Common myeloid progenitor, CD34-positive (primary cell): ENCODE data around the gene CACNA1A.
"Not testable (repeated sequence)": the region's sequence is repeated elsewhere in the genome, so short reads cannot be mapped to it uniquely, and the experiment has no call there.

Source experiments
- CTCF ChIA-PET: fragments of 350-600 bp; sonication (Branson Sonifier 250); formaldehyde crosslinking; loops from one replicate; lab custom pipeline; 2021; ENCODE audit warnings: antibody characterized with exemption; lab: Charles Lee
- POLR2A ChIA-PET: fragments of 350-600 bp; sonication (Branson Sonifier 250); formaldehyde crosslinking; loops from one replicate; lab custom pipeline; 2021; ENCODE audit warnings: antibody characterized with exemption; lab: Charles Lee
- DNase-seq, 3 donors: peaks; one replicate each; pipeline versions ENCODE4 v3.0.0 to v3.0.0-alpha.2; 2013
- H3K27ac ChIP-seq, 2 experiments: 1 replicate in 1 of 2; 2 replicates in 1 of 2; pipeline ENCODE4 v1.7.0; 2013; ENCODE audit warnings: inconsistent platforms in 2 of 2, low read length in 2 of 2, mild to moderate bottlenecking in 2 of 2, low read depth in 1 of 2, moderate library complexity in 1 of 2; ENCODE audit not compliant: severe bottlenecking in 2 of 2, insufficient read depth in 1 of 2, poor library complexity in 1 of 2
- H3K27me3 ChIP-seq, 5 experiments: replicated peaks in 2 of 5; 1 replicate in 3 of 5; 2 replicates in 2 of 5; pipeline versions ENCODE4 v1.6.1 to v1.7.0; 2013; ENCODE audit warnings: low read length in 4 of 5, mild to moderate bottlenecking in 2 of 5, moderate library complexity in 2 of 5, inconsistent platforms in 1 of 5; ENCODE audit not compliant: insufficient read depth in 5 of 5, control insufficient read depth in 4 of 5
- H3K36me3 ChIP-seq, 4 experiments: 1 replicate in 2 of 4; 2 replicates in 2 of 4; pipeline versions ENCODE4 v1.6.1 to v1.7.0; 2013; ENCODE audit warnings: low read length in 3 of 4, control low read depth in 1 of 4, mild to moderate bottlenecking in 1 of 4; ENCODE audit not compliant: control insufficient read depth in 4 of 4, insufficient read depth in 4 of 4
- H3K4me1 ChIP-seq, 4 experiments: 1 replicate in 3 of 4; 2 replicates in 1 of 4; pipeline versions ENCODE4 v1.6.1 to v1.7.1; 2013; ENCODE audit warnings: low read length in 3 of 4, mild to moderate bottlenecking in 3 of 4, control low read depth in 1 of 4, inconsistent platforms in 1 of 4, moderate library complexity in 1 of 4; ENCODE audit not compliant: control insufficient read depth in 4 of 4, insufficient read depth in 4 of 4; ENCODE audit errors: control extremely low read depth in 1 of 4
- H3K4me3 ChIP-seq, 7 experiments: 1 replicate in 4 of 7; 2 replicates in 3 of 7; pipeline versions ENCODE4 v1.5.1 to v1.7.0; 2013; ENCODE audit warnings: mild to moderate bottlenecking in 7 of 7, low read length in 6 of 7, moderate library complexity in 6 of 7, inconsistent platforms in 2 of 7, low read depth in 2 of 7, control low read depth in 1 of 7; ENCODE audit not compliant: insufficient read depth in 4 of 7, control insufficient read depth in 1 of 7; ENCODE audit errors: extremely low read depth in 1 of 7
- H3K9me3 ChIP-seq, 5 experiments: 1 replicate in 4 of 5; 2 replicates in 1 of 5; pipeline versions ENCODE4 v1.6.1 to v1.7.1; 2013; ENCODE audit warnings: low read length in 4 of 5, mild to moderate bottlenecking in 2 of 5, inconsistent platforms in 1 of 5, low read depth in 1 of 5, moderate library complexity in 1 of 5; ENCODE audit not compliant: control insufficient read depth in 4 of 5, insufficient read depth in 2 of 5; ENCODE audit errors: control extremely low read depth in 1 of 5
- WGBS: methylation state at CpG from one replicate; pipeline ENCODE4 v1.1.5; 2013; ENCODE audit not compliant: insufficient coverage; 5-methylcytosine and 5-hydroxymethylcytosine counted together

Gene CACNA1A

DNA sequence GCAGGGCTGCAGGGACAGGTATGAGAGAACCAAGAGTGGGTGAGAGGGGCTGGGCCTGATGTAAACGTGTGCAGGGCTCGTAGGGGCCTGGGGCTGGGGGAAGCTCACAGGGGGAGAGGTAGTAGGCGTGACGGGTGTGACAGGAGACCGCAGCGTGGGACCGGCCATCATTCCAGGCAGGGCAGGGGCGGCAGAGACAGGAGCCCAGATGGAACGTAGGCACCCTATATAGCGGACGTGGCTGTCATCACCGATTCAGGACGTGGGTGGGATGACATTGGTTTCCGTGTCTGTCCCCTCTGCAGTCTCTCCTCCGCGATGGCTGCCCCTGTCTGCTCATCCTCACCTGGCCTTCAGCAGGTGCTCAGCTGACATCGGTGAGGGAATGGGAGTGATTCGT lies 307.6 kb downstream of the CACNA1A start:
- Histone ChIP-seq H3K4me3 (no peak overlapping the region), H3K36me3 (no peaks in the 10 kb centered on the region), H3K4me1 (no peaks in the 10 kb centered on the region), H3K27ac (no peak overlapping the region), H3K9me3 (no peaks in the 10 kb centered on the region), H3K27me3 (no peaks in the 10 kb centered on the region)
- ChIA-PET CTCF (no interaction called here), POLR2A (interaction anchor here (0.6 kb wide), 1 partner anchor 1555 kb away, joined by 5 read pairs; no protein-coding TSS in a partner anchor)
- no peak for DNase-seq
- 97% methylated on average over 14 of the region's 18 CpGs for WGBS

DNA sequence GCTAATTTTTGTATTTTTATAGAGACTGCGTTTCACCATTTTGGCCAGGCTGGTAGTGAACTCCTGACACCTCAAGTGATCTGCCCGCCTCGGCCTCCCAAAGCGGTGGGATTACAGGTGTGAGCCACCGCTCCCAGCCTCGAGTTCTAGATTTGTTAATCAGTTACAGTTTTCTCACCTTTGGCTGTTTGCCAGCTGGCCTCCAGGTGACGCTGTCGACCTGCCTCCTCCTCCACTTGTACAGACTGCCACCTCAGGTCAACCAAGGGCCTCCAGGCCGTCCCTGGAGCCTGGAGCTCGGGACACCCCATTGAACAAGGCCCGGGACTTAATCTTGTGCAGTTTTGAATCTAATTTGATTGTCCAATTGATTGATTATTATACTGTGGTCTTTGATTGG lies 310.6 kb downstream of the CACNA1A start:
- H3K9me3 ChIP-seq: no peaks in the 10 kb centered on the region
- ChIA-PET CTCF (interaction anchor here (0.8 to 2.4 kb wide), 6 partner anchors 18 to 68 kb away, joined by 3 to 11 read pairs (median 4); no protein-coding TSS in a partner anchor), POLR2A (interaction anchor here (1.2 kb wide), 1 partner anchor 43 kb away, joined by 4 read pairs; no protein-coding TSS in a partner anchor)
- no peak overlapping the region for H3K4me3 ChIP-seq
- no peak overlapping the region for H3K27ac ChIP-seq
- H3K4me1 ChIP-seq: no peaks in the 10 kb centered on the region
- H3K27me3 ChIP-seq: no peaks in the 10 kb centered on the region
- 80% methylated on average over 10 of the region's 11 CpGs for WGBS
- no peaks in the 10 kb centered on the region for H3K36me3 ChIP-seq
- peak in 1 of 3 donors; percentile 21 for DNase-seq

DNA sequence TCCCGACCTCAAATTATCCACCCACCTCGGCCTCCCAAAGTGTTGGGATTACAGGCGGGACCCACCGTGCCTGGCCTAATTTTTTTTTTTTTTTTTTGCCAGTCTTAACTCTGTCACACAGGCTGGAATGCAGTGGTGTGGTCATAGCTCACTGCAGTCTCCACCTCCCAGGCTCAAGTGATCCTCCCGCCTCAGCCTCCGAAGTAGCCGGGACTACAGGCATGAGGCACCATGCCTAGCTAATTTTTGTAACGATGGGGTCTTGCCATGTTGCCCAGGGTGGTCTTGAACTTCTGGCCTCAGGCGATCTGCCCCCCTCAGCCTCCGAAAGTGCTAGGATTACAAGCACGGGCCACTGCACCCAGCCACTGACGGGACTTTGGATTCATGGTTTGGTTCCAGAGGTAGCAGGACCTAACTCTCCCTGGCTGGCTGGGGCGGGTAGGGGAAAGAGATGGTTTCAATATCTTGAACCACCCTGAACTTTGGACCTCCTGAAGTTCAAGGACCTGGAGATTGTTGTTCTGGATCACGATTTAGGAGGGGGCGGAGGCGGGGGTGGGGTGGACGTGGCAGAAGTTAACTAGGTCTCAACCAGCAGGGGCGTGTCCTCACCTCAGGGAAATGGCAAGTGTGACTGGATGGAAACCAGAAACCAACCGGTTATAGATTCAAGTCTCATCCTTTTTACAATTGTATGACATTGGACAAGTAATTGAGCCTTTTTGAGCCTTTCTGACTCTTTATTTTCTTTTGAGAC lies 315.3 kb downstream of the CACNA1A start:
- POLR2A ChIA-PET: interaction anchor here (0.7 kb wide), 1 partner anchor 26 kb away, joined by 3 read pairs; no protein-coding TSS in a partner anchor
- no peak for DNase-seq
- no peaks in the 10 kb centered on the region for H3K36me3 ChIP-seq

DNA sequence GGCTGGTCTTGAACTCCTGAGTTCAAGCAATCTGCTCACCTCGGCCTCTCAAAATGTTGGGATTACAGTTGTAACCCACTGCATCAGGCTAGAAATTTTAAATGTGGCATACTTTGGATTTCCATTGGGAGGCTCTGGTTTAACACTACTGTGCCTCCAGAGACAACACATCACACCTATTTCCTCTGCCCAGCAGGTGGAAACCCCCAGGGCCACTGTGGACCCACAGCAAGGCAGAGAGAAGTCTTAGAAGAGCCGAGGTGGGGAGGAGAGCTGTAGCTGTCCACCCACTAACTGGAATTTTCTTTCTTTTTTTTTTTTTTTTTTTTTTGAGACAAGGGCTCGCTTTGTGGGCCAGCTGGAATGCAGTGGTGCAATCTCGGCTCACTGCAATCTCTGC lies 316.7 kb downstream of the CACNA1A start:
- Histone ChIP-seq H3K27me3 (no peaks in the 10 kb centered on the region), H3K9me3 (no peaks in the 10 kb centered on the region), H3K27ac (no peak overlapping the region), H3K4me3 (no peak overlapping the region), H3K36me3 (no peaks in the 10 kb centered on the region), H3K4me1 (no peaks in the 10 kb centered on the region)
- WGBS: no CpG with 5 or more reads among the region's 4 CpGs
- ChIA-PET CTCF (interaction anchor here (1.9 kb wide), 1 partner anchor 19 kb away, joined by 4 read pairs; no protein-coding TSS in a partner anchor), POLR2A (no interaction called here)
- DNase-seq: no peak

More for the DNA sequence above, 315.3 kb downstream of the CACNA1A start:
- no peaks in the 10 kb centered on the region for H3K4me1 ChIP-seq
- H3K4me3 ChIP-seq: no peak overlapping the region
- H3K9me3 ChIP-seq: no peaks in the 10 kb centered on the region
- no peak overlapping the region for H3K27ac ChIP-seq
- no peaks in the 10 kb centered on the region for H3K27me3 ChIP-seq
- CTCF ChIA-PET: no interaction called here
- 94% methylated on average over 14 of the region's 19 CpGs for WGBS

DNA sequence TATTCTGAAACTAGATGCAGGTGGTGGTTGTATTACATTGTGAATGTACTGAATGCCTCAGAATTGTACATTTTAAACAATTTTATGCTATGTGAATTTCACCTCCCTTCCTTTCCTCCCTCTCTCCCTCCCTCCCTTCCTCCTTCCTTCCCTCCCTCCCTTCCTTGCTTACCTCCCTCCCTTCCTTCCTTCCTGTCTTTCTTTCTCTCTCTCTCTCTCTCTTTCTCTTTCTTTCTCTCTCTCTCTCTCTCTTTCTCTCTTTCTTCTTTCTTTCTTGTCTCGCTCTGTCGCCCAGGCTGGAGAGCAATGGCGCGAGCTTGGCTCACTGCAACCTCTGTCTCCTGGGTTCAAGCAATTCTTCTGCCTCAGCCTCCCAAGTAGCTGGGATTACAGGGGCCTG lies 318.9 kb downstream of the CACNA1A start:
- Histone ChIP-seq H3K27me3 (no peaks in the 10 kb centered on the region), H3K4me1 (no peaks in the 10 kb centered on the region), H3K27ac (no peak overlapping the region), H3K4me3 (no peak overlapping the region), H3K9me3 (no peaks in the 10 kb centered on the region), H3K36me3 (no peaks in the 10 kb centered on the region)
- ChIA-PET CTCF (interaction anchor here (0.7 to 1.7 kb wide), 4 partner anchors 24 to 37 kb away, joined by 3 to 4 read pairs (median 4); no protein-coding TSS in a partner anchor), POLR2A (no interaction called here)
- 100% methylated on average over 3 of the region's 4 CpGs for WGBS
- no peak for DNase-seq

DNA sequence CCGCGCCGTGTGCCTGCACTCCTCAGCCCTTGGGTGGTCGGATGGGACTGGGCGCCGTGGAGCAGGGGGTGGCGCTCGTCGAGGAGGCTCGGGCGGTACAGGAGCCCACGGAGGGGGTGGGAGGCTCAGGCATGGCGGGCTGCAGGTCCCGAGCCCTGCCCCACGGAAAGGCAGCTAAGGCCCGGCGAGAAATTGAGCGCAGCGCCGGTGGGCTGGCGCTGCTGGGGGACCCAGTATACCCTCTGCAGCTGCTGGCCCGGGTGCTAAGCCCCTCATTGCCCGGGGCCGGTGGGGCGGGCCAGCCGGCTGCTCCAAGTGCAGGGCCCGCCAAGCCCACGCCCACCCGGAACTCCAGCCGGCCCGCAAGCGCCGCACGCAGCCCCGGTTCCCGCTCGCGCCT lies 319.6 kb downstream of the CACNA1A start:
- H3K9me3 ChIP-seq, H3K36me3 ChIP-seq, H3K27ac ChIP-seq, DNase-seq, H3K4me1 ChIP-seq, H3K4me3 ChIP-seq, H3K27me3 ChIP-seq: not testable (repeated sequence)
- ChIA-PET CTCF (interaction anchor here (1.6 to 1.7 kb wide), 2 partner anchors 31 to 36 kb away, joined by 3 to 4 read pairs; no protein-coding TSS in a partner anchor), POLR2A (interaction anchor here (0.6 to 1.6 kb wide), 2 partner anchors 32 to 46 kb away, joined by 3 to 7 read pairs; no protein-coding TSS in a partner anchor)
- 96% methylated on average over 36 of the region's 38 CpGs for WGBS
